COLO668 (cell line): ENCODE results near the gene NUDT5.

Experiments used
- DNase-seq: peaks from one replicate; lab custom pipeline; 2025; ENCODE audit not compliant: unreplicated experiment; lab: John Stamatoyannopoulos, UW

NUDT5 gene

DNA sequence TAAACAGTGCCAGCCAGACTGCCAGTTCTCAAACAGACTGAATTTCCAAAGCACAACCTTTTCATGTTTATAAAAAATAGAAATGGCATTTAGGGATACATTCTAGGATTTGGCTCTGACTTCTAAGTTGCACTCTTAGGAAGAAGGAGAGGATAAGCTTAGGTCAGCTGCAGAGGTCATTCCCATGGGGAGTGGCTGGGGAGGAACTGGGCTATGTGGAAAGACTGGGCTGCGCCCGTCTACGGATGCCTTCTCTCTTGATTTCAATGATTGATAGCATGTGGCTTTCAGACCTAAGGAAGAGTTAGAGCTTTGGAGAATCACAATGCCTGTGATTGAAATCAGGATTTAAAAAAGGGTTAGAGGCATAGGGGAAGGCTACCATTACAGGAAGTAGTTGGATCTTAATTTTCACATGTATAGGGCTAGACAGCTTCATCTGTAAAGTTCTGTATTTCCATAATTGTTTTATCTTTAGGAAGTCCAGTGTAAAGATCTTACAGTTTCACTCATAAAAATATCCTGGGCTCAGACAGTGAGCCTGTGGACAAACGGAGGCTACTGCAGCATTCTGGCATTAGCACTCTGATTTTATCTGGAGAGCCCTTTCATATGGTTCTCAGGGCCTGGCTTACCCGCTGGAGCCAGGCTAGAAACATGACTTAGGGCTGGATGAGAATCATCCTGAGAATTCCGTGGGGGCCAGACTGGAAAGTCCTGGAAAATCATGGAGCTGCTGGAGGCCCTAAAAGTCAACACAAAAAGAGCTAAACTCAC is 29.5 kb downstream of the NUDT5 start:
- DNase-seq: no peak

DNA sequence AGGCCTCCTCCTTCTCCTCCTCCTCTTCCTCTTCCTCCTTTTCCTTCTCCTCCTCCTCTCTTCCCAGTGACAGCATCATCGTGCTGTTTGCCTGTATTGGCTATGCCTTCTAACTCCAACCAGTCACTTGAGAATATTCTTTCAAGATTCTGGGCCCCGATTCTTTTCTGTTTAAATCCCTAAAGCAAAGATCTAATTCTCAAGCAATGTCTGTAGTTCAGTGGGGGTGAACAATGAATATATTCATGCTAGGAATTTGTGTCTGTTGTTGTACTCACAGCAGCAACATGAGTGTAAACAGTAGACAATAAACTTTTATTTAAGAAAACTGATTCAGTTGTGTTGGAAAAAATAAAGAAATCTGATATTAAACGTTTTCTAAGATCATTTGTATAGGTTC is 30.7 kb downstream of the NUDT5 start:
- no peak for DNase-seq

DNA sequence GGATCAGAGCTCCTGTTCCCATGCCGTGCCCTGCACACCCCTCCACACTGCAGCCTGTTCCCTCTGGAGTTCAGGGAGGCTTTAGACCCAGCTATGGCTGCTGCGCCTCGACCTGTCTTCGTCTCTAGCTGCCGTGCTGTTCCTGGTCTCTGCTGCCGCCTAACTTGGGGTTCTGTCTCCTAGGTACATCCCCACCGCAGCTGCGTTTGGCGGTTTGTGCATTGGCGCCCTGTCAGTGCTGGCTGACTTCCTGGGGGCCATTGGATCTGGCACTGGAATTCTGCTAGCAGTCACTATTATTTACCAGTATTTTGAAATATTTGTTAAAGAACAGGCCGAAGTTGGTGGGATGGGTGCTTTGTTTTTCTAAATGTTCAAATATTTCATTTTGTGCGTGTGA is 31.6 kb downstream of the NUDT5 start:
- DNase-seq: no peak

DNA sequence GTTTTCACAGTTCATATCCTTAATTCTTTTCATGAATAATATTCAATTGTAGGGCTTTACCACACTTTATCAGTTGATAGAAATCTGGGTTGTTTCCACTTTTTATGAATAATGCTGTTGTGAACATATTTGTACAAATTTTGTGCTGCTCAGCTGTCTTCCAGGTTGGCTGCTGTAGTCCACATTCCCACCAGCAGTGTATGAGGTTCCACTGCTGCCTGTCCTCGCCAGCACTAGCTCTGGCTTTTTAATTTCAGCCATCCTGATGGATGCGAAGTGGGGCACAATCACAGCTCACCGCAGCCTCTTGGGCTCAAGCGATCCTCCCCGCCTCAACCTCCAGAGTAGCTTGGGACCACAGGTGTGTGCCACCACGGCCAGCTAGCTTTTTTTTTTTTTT is 32.8 kb downstream of the NUDT5 start:
- DNase-seq: no peak

GRCh38 chr10:12160664-12161063 is 35.0 kb downstream of the NUDT5 start:
- DNase-seq: no peak

- DNase-seq: no peak
Observed at GRCh38 chr10:12158111-12158510, 37.6 kb downstream of the NUDT5 start.

DNA sequence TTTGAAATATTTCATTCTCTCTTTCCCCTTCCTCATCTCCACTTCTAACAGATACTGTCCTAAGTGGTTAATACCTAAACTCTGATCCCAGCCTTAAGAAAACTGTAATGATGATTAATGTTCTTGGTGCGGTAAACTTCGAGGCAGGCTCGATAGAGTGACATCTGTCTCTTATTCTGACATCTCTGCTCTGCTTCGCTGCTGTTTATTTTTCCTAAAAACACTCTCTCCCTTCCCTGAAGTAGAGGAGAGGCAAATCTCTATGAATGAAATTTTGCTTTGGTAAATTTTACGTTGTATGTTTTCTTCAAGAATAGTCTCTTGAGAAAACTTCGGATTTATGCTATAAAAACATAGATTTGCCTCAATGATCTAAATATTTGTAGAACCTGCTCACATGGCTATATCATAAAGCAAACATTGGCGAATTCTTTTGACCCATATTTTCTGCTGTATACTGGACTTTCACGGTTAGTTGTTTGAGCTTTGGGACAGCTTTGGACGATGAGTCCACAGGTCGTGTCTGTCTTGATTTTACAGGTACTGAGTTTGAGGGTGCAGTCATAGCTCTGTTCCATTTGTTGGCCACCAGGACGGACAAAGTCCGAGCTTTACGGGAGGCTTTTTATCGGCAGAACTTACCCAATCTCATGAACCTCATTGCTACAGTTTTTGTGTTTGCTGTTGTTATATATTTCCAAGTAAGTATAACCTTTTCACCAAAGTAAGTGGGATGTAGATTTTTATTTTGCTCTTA is 39.1 kb downstream of the NUDT5 start:
- DNase-seq: no peak

- DNase-seq: no peak
Observed at GRCh38 chr10:12154516-12154915, 41.2 kb downstream of the NUDT5 start.

DNA sequence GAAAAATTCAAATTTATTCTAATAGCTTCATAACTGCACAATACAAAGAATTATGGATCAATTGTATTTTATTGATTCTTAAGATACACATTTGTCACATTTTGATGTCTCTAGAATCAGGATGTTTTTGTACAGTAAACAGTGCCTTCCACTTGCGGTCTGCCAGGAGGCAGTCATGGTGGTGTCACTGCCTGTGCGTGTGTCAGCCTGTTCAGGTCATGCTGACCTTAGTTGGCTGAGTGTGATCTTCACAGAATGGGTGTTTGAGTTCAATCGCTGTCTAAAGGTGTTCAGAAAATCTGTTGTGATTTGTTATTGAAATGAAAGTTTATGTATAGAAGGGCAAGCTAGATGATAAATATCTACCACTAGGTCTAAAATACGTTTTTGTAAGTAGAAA is 45.5 kb downstream of the NUDT5 start:
- DNase-seq: no peak

DNA sequence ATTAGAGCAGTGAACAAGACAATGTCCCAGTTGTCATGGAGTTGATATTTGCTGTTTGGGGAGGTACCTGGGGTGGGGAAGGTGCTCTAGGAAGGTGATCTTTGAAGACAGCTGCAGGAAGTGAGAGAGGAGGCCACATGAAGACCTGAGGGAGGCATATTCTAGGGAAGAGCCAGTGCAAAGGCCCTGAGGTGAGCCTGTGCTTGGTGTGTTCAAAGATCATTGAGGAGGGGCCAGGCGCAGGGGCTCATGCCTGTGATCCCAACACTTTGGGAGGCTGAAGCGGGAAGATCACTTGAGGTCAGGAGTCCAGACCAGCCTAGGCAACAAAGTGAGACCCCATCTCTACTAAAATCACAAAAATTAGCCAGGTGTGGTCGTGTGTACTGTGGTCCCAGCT is 51.2 kb downstream of the NUDT5 start:
- no peak for DNase-seq

- DNase-seq: no peak
Observed at GRCh38 chr10:12140038-12140437, 55.7 kb downstream of the NUDT5 start.

- no peak for DNase-seq
Observed at GRCh38 chr10:12135631-12136030, 60.1 kb downstream of the NUDT5 start.

DNA sequence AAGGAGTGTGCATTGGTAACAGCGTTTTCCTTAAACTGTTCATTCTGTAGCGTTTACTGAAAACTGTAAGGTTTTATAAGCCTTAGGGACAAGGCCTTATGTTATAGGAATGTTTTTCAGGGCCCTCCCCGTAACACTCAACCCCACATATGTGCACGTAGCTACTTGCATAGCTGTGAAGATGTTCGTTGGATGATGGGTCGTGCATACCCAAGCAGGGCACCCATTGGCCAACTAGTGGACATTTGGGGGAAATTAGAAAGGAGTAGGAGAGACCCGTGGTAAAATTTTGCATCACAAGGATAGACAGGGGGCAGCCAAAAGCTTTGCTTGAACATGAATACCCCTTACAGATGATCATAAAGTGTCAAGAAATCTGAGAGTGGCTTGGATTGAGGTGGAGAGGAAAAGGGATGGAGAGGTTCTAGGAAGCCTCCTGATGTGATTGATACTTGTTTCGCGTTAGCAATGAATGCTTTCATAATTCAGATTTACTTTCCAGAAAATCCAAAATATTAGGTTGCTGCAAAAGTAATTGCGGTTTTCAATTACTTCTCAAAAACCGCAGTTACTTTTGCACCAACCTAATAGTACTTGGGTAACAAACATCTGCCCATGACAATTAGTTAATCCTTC is 65.3 kb downstream of the NUDT5 start:
- peak; percentile 20 for DNase-seq

DNA sequence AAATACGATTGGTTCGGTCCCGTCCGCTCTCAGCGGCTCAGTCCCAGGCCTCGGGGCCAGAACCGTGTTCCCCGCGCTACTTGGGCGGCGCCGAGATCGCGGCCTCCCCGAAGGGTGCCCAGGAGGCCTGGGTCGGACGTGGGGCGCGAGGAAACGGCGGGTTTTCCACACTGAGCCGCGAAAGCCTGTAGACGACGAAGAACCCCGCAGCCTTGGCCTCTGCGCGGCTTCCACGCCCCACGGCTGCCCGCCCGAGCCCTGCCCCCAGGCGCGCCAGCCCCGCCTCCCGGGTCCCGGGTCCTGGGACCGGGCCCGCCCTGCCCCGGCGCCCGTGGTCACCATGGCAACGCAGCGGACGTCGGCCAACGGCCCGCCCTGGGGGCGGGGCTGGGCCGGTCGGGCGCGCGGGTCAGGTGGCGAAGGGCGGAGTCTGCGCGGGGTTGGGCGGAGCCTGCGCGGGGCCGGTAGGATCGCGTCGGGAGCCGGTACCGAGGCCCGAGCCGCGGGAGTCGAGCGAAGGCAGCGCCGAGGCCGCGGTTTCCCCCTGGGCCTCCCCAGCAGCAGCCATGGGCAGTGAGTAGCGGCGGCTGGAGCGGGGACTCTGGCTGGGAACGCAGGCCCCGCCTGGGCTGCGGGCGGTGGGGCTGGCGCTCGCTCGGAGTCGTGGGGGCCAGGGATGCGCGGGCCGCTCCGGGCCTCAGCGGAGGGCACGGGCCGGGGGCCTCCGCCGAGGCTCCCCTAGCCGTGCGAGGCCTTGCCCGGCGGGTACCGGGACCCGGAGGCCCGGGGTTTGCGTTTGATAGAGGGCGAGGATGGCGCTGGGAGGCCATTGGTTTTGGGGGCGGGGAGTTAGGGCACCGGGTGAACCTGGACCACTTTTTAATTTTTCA is 66.2 kb downstream of the NUDT5 start, which contains the start of gene SEC61A2:
Gene SEC61A2, plus strand, starts transcription at position 456 of the 890 bp plus-strand sequence. Its CDS starts 111 bp downstream, at position 567.
- peak; percentile 93 for DNase-seq

GRCh38 chr10:12121673-12122072 is 74.0 kb downstream of the NUDT5 start:
- DNase-seq: no peak
